ENCODE data around the gene ACSM4.
"Not testable (repeated sequence)": the region's sequence is repeated elsewhere in the genome, so short reads cannot be mapped to it uniquely, and the experiment has no call there.

The ACSM4 gene

DNA sequence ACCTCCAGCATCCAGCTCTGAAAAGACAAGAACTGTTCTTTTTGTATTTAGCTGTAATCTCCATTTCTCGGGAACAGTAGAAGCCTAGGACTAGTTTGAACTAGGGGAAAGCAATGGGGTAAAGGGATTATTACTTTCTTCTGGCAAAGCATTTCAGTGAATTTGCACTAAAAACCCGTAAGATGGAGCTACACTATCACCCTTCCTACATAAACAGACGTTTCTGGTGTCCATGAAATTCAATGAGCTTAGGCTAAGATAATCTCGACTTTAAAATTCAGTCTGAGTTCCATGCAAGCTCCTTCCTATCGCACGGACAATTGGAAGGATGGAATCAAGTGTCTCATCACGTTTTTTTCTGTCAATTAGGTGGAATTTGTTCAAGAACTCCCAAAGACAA lies 24.0 kb downstream of the ACSM4 start:
- no peaks in the 10 kb centered on the region for H3K27me3 ChIP-seq (ENCODE audit: control insufficient read depth in 2 of 2, insufficient read depth in 2 of 2, low read length in 2 of 2)
- no peak overlapping the region for H3K27ac ChIP-seq (ENCODE audit: low read depth in 2 of 2, low read length in 2 of 2)
- H3K4me1 ChIP-seq (ENCODE audit: control insufficient read depth in 2 of 2, insufficient read depth in 2 of 2, low read length in 2 of 2) = no peaks in the 10 kb centered on the region
- H3K9ac ChIP-seq (ENCODE audit: low read depth in 1 of 2, low read length in 2 of 2) = no peak overlapping the region
- no peak overlapping the region for H3K4me3 ChIP-seq (ENCODE audit: low read length in 2 of 2)
- no peaks in the 10 kb centered on the region for H3K9me3 ChIP-seq (ENCODE audit: control insufficient read depth in 2 of 2, low read length in 2 of 2)
- no peaks in the 10 kb centered on the region for H3K36me3 ChIP-seq (ENCODE audit: control insufficient read depth in 2 of 2, insufficient read depth in 2 of 2, low read length in 2 of 2)

GRCh38 chr12:7337790-7338189 lies 33.9 kb downstream of the ACSM4 start:
- not testable (repeated sequence) for H3K27me3 ChIP-seq (ENCODE audit: control insufficient read depth in 2 of 2, insufficient read depth in 2 of 2, low read length in 2 of 2); H3K4me1 ChIP-seq (ENCODE audit: control insufficient read depth in 2 of 2, insufficient read depth in 2 of 2, low read length in 2 of 2); H3K4me3 ChIP-seq (ENCODE audit: low read length in 2 of 2); H3K9ac ChIP-seq (ENCODE audit: low read depth in 1 of 2, low read length in 2 of 2); H3K9me3 ChIP-seq (ENCODE audit: control insufficient read depth in 2 of 2, low read length in 2 of 2); H3K27ac ChIP-seq (ENCODE audit: low read depth in 2 of 2, low read length in 2 of 2); H3K36me3 ChIP-seq (ENCODE audit: control insufficient read depth in 2 of 2, insufficient read depth in 2 of 2, low read length in 2 of 2)

DNA sequence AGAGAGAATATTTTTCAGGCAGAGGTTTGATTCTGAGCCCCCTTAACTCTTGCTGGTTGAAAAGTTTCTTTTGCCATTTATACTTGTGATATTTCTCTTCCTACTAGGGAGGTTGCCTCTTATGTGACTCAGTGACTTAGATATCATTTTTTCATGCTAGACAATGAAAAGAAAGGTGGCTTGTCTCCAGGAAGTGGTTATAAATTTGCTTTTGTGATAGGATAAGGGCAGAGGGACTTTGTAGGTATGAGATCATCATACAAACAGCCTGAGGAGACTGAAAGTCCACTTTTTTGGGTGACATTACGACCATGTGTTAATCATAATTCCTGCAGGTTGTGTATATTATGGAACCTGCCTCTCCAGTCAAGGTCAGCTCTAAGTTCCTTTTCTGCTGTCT lies 35.8 kb downstream of the ACSM4 start:
- Histone ChIP-seq H3K9me3 (ENCODE audit: control insufficient read depth in 2 of 2, low read length in 2 of 2) (no peaks in the 10 kb centered on the region), H3K4me1 (ENCODE audit: control insufficient read depth in 2 of 2, insufficient read depth in 2 of 2, low read length in 2 of 2) (no peaks in the 10 kb centered on the region), H3K36me3 (ENCODE audit: control insufficient read depth in 2 of 2, insufficient read depth in 2 of 2, low read length in 2 of 2) (no peaks in the 10 kb centered on the region), H3K27ac (ENCODE audit: low read depth in 2 of 2, low read length in 2 of 2) (no peak overlapping the region), H3K9ac (ENCODE audit: low read depth in 1 of 2, low read length in 2 of 2) (no peak overlapping the region), H3K4me3 (ENCODE audit: low read length in 2 of 2) (no peak overlapping the region), H3K27me3 (ENCODE audit: control insufficient read depth in 2 of 2, insufficient read depth in 2 of 2, low read length in 2 of 2) (no peaks in the 10 kb centered on the region)

- H3K4me3 ChIP-seq (ENCODE audit: low read length in 2 of 2) = no peak overlapping the region
- H3K36me3 ChIP-seq (ENCODE audit: control insufficient read depth in 2 of 2, insufficient read depth in 2 of 2, low read length in 2 of 2) = no peaks in the 10 kb centered on the region
- no peak overlapping the region for H3K27ac ChIP-seq (ENCODE audit: low read depth in 2 of 2, low read length in 2 of 2)
- no peaks in the 10 kb centered on the region for H3K9me3 ChIP-seq (ENCODE audit: control insufficient read depth in 2 of 2, low read length in 2 of 2)
- H3K27me3 ChIP-seq (ENCODE audit: control insufficient read depth in 2 of 2, insufficient read depth in 2 of 2, low read length in 2 of 2) = no peaks in the 10 kb centered on the region
- no peak overlapping the region for H3K9ac ChIP-seq (ENCODE audit: low read depth in 1 of 2, low read length in 2 of 2)
- no peaks in the 10 kb centered on the region for H3K4me1 ChIP-seq (ENCODE audit: control insufficient read depth in 2 of 2, insufficient read depth in 2 of 2, low read length in 2 of 2)
Observed at GRCh38 chr12:7344833-7345606, 41.1 kb downstream of the ACSM4 start.

DNA sequence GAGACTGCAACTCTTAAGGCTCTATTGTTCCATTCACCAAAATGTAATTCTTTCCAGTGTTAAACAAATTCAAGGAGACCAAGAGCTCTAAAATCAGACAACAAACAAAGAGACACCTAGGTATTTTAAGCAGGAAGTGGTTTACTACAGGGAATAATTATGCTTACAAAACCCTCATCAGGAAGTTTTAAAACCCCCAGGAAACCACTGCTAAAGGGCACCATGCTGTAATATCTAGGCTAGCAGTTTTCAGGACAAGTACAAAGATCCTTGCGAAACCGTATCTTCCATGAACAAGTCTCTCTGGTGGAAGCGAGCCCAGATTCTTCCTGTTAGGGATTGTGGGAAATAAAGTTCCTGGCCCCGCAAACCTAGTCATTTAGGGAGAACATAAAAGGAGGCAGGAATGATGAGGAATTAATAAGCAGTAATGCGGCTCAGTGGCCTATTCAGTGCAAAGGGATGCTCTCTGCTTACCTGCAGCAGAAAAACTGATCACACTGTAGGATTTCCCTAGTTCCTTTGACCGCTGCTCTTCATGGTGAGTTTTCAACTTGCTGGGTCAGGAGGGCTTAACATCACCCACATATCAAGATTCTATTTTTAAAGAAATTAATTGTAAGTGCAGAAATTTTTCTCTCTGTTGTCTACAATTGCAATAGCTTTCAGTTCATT lies 42.8 kb downstream of the ACSM4 start:
- H3K27ac ChIP-seq (ENCODE audit: low read depth in 2 of 2, low read length in 2 of 2) = no peak overlapping the region

GRCh38 chr12:7349418-7349817 lies 45.5 kb downstream of the ACSM4 start:
- Histone ChIP-seq H3K9ac (ENCODE audit: low read depth in 1 of 2, low read length in 2 of 2) (no peak overlapping the region), H3K4me1 (ENCODE audit: control insufficient read depth in 2 of 2, insufficient read depth in 2 of 2, low read length in 2 of 2) (no peaks in the 10 kb centered on the region), H3K4me3 (ENCODE audit: low read length in 2 of 2) (no peak overlapping the region), H3K27ac (ENCODE audit: low read depth in 2 of 2, low read length in 2 of 2) (no peak overlapping the region), H3K27me3 (ENCODE audit: control insufficient read depth in 2 of 2, insufficient read depth in 2 of 2, low read length in 2 of 2) (no peaks in the 10 kb centered on the region), H3K9me3 (ENCODE audit: control insufficient read depth in 2 of 2, low read length in 2 of 2) (no peaks in the 10 kb centered on the region), H3K36me3 (ENCODE audit: control insufficient read depth in 2 of 2, insufficient read depth in 2 of 2, low read length in 2 of 2) (no peaks in the 10 kb centered on the region)

More for the DNA sequence above, 42.8 kb downstream of the ACSM4 start:
- Histone ChIP-seq H3K27me3 (ENCODE audit: control insufficient read depth in 2 of 2, insufficient read depth in 2 of 2, low read length in 2 of 2) (no peaks in the 10 kb centered on the region), H3K9ac (ENCODE audit: low read depth in 1 of 2, low read length in 2 of 2) (no peak overlapping the region), H3K4me1 (ENCODE audit: control insufficient read depth in 2 of 2, insufficient read depth in 2 of 2, low read length in 2 of 2) (no peaks in the 10 kb centered on the region), H3K9me3 (ENCODE audit: control insufficient read depth in 2 of 2, low read length in 2 of 2) (no peaks in the 10 kb centered on the region), H3K36me3 (ENCODE audit: control insufficient read depth in 2 of 2, insufficient read depth in 2 of 2, low read length in 2 of 2) (no peaks in the 10 kb centered on the region), H3K4me3 (ENCODE audit: low read length in 2 of 2) (no peak overlapping the region)

- Histone ChIP-seq H3K9ac (ENCODE audit: low read depth in 1 of 2, low read length in 2 of 2) (no peak overlapping the region), H3K4me3 (ENCODE audit: low read length in 2 of 2) (no peak overlapping the region), H3K9me3 (ENCODE audit: control insufficient read depth in 2 of 2, low read length in 2 of 2) (no peaks in the 10 kb centered on the region), H3K36me3 (ENCODE audit: control insufficient read depth in 2 of 2, insufficient read depth in 2 of 2, low read length in 2 of 2) (no peaks in the 10 kb centered on the region), H3K4me1 (ENCODE audit: control insufficient read depth in 2 of 2, insufficient read depth in 2 of 2, low read length in 2 of 2) (no peaks in the 10 kb centered on the region), H3K27ac (ENCODE audit: low read depth in 2 of 2, low read length in 2 of 2) (no peak overlapping the region), H3K27me3 (ENCODE audit: control insufficient read depth in 2 of 2, insufficient read depth in 2 of 2, low read length in 2 of 2) (no peaks in the 10 kb centered on the region)
Observed at GRCh38 chr12:7351177-7351576, 47.3 kb downstream of the ACSM4 start.

DNA sequence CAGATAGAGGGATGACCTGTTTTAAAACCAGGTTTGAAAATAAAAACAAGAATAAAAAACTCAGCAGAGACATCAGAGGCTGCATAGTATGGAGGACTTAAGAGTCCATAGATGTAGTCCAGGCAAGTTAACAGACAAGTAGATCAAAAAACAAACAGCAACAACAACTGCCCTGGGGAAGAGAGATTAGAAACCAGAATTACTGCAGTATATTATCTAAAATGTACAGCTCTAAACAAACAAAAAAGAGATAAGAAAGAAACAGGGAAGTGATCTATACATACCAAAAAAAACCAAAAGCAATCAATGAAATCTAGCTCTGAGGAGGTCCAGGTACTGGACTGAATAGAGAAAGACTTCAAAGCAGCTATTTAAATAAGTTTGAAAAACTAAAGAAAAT lies 48.8 kb downstream of the ACSM4 start:
- no peaks in the 10 kb centered on the region for H3K27me3 ChIP-seq (ENCODE audit: control insufficient read depth in 2 of 2, insufficient read depth in 2 of 2, low read length in 2 of 2)

DNA sequence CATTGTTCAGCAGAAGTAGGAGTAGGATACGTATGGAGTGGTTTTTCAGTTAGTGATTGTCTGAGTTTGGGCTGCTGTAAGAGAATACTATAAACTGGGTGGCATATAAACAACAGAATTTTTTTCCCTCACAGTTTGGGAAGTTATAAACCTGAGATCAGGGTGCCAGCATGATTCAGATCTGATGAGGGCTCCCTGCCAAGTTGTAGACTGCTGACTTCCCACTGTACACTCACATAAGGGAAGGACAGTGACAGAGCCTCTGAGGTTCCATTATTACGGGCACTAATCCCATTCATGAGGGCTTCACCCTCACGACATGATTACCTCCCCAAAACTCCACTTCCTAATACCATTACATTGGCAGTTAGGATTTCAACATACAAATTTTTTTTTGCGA lies 50.7 kb downstream of the ACSM4 start:
- H3K9me3 ChIP-seq (ENCODE audit: control insufficient read depth in 2 of 2, low read length in 2 of 2) = no peaks in the 10 kb centered on the region
- no peaks in the 10 kb centered on the region for H3K4me1 ChIP-seq (ENCODE audit: control insufficient read depth in 2 of 2, insufficient read depth in 2 of 2, low read length in 2 of 2)
- no peaks in the 10 kb centered on the region for H3K36me3 ChIP-seq (ENCODE audit: control insufficient read depth in 2 of 2, insufficient read depth in 2 of 2, low read length in 2 of 2)
- H3K9ac ChIP-seq (ENCODE audit: low read depth in 1 of 2, low read length in 2 of 2) = no peak overlapping the region
- no peak overlapping the region for H3K4me3 ChIP-seq (ENCODE audit: low read length in 2 of 2)
- no peak overlapping the region for H3K27ac ChIP-seq (ENCODE audit: low read depth in 2 of 2, low read length in 2 of 2)
- H3K27me3 ChIP-seq (ENCODE audit: control insufficient read depth in 2 of 2, insufficient read depth in 2 of 2, low read length in 2 of 2) = no peaks in the 10 kb centered on the region

More for the DNA sequence above, 48.8 kb downstream of the ACSM4 start:
- Histone ChIP-seq H3K36me3 (ENCODE audit: control insufficient read depth in 2 of 2, insufficient read depth in 2 of 2, low read length in 2 of 2) (no peaks in the 10 kb centered on the region), H3K4me1 (ENCODE audit: control insufficient read depth in 2 of 2, insufficient read depth in 2 of 2, low read length in 2 of 2) (no peaks in the 10 kb centered on the region), H3K27ac (ENCODE audit: low read depth in 2 of 2, low read length in 2 of 2) (no peak overlapping the region), H3K9me3 (ENCODE audit: control insufficient read depth in 2 of 2, low read length in 2 of 2) (no peaks in the 10 kb centered on the region), H3K4me3 (ENCODE audit: low read length in 2 of 2) (no peak overlapping the region), H3K9ac (ENCODE audit: low read depth in 1 of 2, low read length in 2 of 2) (no peak overlapping the region)

- H3K27ac ChIP-seq (ENCODE audit: low read depth in 2 of 2, low read length in 2 of 2) = no peak overlapping the region
- no peak overlapping the region for H3K4me3 ChIP-seq (ENCODE audit: low read length in 2 of 2)
- H3K9ac ChIP-seq (ENCODE audit: low read depth in 1 of 2, low read length in 2 of 2) = no peak overlapping the region
- H3K27me3 ChIP-seq (ENCODE audit: control insufficient read depth in 2 of 2, insufficient read depth in 2 of 2, low read length in 2 of 2) = no peaks in the 10 kb centered on the region
- no peaks in the 10 kb centered on the region for H3K9me3 ChIP-seq (ENCODE audit: control insufficient read depth in 2 of 2, low read length in 2 of 2)
- H3K36me3 ChIP-seq (ENCODE audit: control insufficient read depth in 2 of 2, insufficient read depth in 2 of 2, low read length in 2 of 2) = no peaks in the 10 kb centered on the region
- no peaks in the 10 kb centered on the region for H3K4me1 ChIP-seq (ENCODE audit: control insufficient read depth in 2 of 2, insufficient read depth in 2 of 2, low read length in 2 of 2)
Observed at GRCh38 chr12:7361265-7361664, 57.4 kb downstream of the ACSM4 start.

Measured in mucosa of rectum (tissue), 2 donors.